GDM1 (cell line): ENCODE measurements around the gene LTA4H.

Experiments used
- DNase-seq: peaks from one replicate; lab custom pipeline; 2025; lab: John Stamatoyannopoulos, UW

Gene LTA4H

DNA sequence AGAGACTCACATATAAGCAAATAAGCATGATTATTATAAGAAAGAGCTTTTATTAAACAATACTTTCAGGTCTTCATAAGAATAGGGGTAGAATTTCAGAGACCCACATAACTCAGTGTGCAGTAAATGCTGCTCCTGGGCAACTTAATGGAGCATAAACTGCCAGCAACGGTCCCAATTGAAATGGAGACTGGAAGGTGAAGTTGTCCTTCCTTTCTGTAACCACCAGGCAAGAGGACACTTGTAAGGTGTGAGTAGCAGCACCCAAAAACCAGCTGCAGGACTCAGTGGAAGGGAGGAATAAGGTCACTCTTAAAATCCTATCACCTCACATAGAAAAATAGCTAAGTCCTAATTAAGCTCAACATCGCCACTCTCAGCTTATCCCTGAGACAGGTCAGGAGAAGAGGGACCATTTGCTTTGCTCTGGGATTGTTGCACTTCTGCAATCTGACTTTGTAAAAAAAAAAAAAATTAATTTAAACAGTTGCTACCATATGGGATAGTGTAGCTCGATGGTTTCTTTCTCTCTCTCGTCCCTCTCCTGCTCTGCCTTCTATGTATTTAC is 22.7 kb upstream of the LTA4H start:
- DNase-seq = no peak

DNA sequence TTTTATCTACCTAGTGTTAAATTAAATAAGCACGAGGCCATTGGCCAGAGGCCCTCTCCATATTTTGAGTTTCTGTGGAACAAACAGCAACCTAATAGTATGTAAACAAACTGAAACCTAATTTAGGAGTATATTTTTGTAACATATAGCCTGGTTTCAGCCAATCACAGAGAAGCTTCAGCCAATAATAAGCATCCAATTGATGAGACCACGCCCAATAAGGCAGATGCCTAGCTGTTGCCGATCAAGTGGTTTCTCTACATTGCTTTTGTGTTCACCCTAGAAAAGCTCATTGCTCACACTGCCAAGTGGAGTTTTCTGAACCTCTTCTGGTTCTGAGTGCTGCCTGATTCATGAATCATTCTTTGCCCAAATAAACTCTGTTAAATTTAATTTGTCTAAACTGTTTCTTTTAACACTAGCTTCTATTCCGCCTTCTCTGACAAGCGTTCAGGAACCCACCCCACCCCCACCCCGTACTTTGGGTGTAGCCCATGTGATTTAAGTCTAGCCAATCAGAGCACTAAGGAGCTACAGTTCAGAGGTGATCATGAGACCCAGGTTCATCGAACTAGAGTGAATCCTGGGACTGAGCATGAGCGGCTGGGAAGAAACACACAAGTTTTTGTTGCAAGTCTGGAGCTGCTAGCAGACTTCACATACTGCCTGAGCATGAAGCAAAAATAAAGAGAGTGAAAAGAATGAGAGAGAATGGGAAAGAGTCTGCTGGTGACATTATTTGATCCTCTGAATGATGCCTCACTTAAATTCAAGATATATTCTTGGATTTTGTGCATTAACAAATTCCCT is 21.5 kb upstream of the LTA4H start:
- no peak for DNase-seq

DNA sequence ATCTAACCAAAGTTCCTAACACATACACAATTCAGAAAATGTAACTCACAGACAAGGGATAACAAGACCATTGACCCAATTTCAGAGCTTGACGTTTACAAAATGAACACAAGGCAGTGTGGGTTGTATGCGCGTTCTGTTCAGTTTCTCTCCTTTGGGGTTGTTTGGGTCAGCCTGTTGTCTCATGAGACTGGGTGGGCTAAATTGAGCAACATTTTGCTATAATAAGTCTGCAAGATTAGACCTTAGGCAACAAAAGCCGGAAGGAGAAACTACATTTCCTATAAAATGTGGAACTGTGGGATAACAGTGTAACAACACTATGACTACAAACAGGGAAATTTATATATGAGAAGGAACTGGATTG is 18.8 kb upstream of the LTA4H start:
- DNase-seq = no peak

DNA sequence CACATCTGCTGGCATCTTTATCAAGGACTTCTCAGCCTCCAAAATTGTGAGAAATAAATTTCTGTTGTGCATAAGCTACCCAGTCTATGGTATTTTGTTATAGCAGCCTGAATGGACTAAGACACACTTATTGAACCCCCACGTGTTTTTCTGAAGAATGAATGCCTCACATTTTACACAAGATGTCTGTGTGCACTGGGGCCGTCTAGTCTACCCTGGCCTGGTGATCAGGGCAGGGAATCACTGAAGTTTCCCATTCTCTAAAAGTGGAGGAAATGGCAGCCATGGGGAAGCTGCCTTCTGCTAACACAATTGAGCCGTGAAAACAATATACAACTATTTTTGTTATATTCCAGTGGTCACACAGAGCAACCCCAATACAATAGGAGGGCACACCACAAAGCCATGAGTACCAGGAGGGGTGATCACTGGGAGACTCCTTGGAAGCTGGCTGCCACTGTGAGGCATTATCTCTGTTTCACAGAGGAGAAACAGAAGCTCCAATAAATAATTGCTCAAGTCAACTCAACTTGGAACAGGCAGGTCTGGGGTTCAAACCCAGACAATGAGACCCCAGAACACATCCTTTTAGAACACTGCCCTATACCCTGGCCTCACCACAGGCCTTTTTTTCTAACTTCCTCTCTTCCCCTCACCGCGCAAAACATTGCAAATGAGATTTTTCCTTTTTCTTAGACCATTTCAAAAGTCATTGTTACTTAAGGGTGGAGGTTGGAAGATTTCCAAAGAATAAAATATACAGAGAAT is 18.3 kb upstream of the LTA4H start:
- peak; percentile 21 for DNase-seq

DNA sequence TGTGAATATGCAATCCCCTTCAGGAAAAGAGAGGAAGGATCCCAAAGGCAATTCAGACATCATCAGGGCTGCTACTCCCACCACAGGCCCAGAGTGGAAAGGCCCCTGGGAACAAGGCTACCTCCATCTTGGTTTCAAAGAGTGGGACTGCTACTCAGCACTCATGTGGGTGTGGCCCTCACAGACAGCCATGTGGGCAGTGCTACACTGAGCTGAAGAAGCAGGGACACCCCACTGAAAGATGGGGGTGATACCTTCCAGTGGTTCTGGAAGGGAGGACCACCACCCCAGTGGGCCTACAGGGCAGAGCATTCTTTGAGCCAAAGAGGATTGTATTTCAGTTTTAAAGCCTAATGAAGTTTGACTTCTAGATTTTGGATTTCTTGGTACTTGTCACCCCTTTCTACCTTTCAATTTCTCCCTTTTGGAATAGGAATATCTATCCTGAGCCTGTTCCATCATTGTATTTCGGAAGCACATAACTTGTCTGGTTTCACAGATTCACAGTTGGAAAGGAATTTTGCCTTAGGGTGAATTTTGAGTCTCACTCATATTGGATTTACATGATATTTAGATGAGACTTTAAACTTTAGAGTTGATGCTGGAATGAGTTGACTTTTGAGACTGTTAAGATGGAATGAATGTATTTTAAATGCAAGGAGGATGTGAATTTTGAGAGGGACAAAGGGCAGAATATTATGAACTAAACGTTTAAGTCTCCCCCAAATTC is 16.5 kb upstream of the LTA4H start:
- no peak for DNase-seq

DNA sequence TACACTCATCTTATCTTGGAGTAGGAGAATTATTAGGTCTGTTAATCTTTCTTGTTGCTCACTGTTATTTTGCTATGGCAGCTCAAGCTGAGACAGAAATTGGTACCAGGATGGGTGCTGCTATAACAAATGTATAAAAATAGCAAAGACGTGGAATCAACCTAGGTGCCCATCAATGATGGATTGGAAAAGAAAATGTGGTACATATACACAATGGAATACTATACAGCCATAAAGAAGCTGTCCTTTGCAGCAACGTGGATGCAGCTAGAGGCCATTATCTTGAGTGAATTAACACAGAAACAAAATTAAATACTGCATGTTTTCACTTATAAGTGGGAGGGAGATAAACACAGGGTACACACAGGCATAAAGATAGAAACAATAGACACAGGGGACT is 14.8 kb upstream of the LTA4H start:
- no peak for DNase-seq

DNA sequence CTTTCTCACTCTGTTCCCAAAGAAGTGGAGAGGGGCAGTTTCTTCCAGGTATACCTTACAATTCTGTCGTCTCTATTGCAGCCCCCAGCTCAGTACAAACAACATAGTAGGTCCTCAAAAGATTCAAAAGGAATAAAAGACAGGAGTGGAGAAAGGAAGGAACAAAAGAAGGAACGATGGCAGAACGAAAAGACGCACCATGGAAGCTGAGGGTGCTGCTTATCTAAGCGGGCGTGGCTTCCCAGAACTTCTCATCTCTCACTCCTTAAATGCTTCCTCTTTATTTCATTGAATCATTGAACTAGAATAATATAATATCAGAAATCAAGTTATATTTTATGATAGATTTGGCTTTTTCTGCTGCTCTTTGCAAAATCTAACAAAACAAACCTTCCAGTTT is 13.7 kb upstream of the LTA4H start:
- no peak for DNase-seq

DNA sequence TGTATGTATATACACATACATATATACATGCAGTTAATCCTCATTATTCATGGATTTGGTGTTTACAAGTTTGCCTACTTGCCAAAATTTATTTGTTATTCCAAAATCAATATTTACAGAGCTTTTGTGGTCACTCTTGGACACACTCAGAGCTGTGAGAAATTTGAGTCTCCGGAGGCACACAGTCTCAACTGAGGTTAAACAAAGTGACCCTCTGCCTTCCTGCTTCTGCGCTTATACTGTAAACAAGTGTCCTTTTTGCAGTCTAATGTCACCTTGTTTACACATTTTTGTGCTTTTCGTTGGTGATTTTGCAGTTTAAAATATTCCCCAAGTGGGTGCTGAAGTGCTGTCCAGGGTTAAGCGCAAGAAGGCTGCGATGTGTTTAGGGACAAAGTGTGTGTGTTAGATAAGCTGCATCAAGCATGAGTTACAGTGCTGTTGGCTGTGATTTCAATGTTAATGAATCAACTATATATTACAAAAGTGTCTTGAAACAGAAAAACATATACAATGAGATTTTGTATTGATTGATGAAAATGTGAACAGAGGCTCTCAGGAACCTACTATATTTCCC is 13.1 kb upstream of the LTA4H start:
- DNase-seq = no peak

DNA sequence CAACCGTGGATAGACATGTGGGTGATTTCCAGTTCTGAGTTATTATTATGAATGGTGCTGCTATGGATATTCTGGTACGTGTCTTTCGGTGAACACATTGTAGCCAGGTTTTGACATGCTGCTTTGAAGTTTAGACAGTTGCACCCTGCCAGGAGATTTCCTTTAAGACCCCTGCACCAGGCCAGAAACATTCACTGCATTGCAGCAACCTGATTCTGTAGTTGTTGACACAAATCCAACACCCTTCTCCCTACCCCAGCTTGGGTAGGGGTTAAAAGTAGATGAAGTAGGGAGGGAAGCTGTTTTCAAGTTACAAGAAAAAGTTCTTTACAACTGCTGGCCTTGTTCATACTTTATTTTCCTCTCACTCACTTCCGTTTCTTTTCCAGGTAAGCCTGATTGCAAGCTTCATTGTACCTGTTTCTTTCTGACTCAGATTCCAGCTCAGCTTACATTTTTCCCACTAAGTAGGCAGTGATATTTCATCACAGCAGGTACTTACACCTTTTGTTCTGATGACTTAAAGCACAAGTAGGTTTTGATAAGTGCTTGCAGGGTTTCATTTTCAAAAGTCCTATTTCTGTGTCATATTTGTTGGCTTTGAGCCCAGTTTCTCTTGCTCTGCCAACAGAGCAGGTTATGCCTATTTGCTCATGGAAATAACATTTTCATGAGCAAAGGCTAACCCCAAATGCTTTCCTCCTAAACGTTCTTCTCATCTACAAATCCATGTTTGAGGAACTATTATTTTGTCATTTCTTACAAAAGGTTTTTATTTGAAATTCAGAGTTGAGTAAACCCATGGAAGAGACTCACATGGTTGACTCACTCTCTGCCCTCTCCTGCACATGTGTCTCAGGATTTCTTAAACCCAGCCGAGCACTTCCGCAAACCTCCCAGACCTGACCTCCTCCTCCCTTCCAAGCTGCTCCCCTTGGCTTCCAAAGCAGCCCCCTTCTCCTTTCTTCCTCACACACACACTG is 12.1 kb upstream of the LTA4H start:
- DNase-seq = peak; percentile 20

DNA sequence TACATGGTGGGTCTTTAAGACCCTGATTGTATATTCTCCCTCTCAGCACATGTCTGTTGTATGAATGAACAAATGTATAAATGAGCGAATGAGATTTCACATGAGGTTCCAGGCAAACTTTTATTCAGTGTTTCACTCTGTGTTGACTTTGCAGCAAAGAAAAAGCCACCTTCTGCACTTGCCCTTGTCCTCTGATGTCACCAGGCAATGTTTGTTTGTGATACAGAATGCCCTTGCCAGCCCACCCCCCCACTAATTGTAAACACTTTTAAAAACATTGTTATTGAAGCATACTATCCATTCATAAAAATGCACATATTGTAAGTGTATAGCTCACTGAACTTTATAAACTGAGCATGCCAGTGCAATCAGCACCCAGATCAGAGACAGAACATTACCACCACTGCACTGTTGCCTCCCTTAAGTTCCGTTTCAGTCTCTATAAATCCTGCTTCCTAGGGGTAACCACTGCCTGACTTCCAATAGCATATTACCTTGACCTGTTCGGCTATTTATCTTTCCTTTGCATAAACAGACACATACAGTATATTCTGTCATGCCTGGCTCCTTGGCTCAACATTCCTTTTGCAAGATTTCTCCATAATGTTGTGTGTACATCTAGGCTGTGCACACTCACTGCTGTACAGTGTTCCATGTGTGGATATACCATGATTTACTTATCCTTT is 11.3 kb upstream of the LTA4H start:
- no peak for DNase-seq

DNA sequence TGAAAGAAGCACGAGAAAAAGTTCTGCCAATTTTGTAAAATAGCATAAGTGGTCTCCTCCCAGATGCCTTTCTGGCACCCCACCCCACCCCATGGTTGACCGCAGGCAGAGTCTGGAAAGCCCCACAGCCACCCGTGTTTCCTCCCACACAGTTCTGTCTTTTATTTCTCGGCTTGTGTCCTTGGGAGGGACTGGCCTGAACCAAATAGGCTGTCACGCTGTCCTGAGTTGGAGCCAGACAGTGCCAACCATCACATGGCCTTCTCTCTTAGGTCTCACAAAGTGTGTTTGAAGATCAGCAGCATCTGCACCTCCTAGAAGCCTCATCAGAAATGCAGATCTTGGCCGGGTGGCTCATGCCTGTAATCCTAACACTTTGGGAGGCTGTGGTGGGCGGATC is 10.2 kb upstream of the LTA4H start:
- no peak for DNase-seq

DNA sequence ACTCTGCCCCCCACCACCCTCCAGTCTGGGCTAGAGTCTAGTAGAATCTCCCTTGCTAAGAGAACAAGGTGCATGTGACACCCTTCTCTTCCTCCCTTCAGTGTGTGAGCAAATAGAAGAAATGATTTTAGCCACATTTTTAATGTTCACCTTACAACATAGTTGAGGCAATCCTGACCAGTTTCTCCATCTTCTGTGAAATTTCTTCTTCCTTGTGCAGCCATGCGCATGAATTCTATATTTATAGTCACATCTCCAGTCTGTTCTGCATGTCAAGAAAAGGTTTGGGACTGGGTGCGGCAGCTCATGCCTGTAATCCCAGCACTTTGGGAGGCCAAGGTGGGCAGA is 9.5 kb upstream of the LTA4H start:
- no peak for DNase-seq

DNA sequence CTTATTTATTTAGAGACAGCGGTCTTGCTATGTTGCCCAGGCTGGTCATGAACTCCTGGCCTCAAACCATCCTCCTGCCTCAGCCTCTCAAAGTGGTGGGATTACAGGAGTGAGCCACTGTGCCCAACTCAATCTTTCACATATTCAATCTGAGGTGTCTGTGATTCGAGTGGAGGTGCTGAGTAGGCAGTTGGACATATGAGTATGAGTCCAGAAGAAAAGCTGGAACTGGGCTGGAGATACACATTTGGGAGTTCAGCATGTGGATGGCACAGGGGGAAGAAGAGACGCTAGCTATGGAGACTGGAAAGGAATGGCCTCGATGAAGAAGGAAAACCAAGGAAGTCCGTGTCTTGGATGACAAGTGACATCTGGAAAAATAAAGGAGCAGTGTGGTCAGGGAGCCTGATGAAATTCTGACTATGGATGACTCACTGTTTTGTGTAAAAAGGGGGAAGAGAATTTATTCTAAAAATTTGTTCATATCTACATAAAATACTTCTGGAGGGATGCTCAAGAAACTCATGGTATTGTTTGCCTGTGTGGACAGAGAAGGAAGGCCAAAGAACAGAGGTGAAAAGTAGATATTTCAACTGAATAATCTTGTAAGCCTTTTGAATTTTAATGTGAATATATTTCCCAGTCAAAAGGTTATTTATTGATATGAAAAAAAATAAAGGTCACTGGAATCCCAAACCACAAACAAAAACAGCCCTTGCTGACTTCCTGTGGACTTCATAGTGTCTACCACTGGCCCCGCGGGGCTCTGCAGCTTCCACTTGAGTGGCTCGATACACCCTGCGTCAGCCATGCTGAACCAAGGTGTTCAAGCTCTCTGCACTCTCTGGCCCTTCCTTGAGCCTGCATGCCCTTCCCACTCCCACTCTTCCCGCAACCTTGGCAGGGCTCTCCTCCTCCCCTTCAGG is 8.9 kb upstream of the LTA4H start:
- no peak for DNase-seq

DNA sequence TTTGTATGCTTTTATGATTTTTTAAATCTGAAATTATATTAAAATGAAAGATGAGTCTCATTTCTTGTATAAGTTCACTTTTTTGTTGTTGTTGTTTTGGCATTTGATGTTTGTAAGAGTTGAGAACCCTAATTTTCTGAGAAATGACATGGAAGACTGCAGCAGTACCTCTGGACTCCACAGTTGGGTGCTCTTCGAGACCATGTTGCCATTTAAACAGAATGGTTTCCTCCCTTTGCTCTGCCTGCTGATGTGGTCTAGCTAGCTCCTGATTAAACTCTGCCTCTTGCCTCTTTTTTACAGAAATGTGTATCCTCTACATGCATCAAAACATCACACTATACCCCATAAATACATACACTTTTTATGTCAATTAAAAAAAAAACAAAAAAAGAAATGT is 5.8 kb upstream of the LTA4H start:
- DNase-seq = no peak

DNA sequence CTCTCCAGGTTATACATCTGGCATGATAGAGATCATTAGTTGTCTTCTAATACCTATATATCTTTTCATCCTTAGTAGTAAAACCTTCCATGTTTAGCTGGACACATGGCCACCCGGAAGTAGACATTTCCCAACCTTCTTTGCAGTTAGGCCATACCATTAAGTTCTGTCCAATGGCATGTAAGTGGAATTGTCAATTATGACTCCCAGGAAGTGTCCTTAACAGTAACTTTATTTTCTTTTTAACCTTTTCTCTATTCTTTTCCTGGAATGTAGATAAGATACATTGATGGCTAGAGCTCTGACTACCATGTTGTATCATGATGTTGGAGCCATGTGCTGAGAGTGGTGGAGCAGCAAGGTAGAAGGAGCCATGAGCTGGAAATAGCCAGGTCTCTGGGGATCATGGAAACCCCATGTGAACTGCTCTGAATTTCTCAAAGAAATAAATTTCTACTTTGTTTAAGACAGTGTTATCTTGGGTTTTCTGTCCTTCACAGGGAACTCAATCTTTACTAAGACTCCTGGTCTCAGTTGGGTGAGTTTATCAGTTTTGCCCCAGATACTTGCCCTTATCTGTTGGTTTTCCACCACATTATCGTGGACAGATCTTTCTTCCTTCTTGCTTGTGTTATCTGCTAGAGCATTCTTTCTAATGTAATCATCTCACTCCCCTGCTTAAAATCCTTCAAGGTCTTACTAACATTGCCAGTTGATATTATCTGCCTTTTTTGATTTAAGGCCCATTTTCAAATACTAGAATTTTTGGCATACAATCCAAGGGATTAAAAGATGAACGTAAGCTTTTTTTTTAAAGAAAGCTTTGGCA is 5.1 kb upstream of the LTA4H start:
- DNase-seq = no peak

DNA sequence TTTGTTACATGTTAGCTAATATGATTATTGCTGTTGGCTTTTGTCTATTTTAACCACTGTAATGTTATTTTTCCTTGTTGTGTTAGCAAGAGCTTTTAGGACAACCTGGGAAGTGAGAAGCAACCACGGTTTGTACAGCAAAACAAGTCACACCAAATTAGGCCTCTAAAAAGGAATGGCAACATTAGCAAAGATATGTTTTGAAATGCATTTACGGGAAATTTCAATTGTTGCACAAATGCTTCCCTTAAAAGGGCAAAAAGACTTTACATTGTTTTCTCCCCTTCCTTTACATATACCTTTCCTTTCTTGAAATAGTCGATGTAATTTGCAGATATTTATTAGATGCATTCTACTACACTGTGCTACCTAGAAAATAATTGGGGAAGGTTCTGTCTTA is 4.1 kb upstream of the LTA4H start:
- no peak for DNase-seq

DNA sequence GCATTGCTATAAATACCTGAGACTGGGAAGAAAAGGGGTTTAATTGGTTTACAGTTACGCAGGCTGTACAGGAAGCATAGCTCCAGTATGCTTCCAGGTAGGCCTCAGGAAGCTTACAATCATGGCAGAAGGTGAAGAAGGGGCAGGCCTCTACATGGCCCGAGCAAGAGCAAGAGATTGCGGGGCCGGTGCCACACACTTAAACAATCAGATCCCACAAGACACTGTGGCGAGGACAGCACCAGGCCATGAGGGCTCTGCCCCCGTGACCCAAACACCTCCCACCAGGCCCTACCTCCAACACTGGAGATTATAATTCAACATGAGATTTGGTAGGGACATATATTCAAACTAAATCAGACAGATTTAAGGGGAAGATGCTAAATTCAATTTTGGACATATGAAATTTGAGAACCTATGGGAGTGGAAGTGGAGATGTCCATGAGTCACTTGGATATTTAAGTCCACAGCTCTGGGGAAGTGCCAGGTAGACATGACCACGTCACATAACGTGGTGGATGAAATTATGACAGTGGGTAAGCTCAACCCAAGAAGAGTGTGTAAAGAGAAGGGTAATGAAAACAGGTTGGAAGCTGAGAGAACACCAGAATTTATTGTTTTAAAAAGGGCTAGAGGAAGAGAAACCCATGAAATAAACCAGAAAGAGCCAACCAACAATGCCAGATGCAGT is 1.5 kb upstream of the LTA4H start:
- DNase-seq = no peak
